Lower leg skin (tissue), 4 donors: ENCODE measurements around the gene ANK2. TPM values are rescaled to one million over a fixed set of nuclear protein-coding genes. Genes with fewer than 3 reads are reported as not detected.
"Not testable (repeated sequence)": the region's sequence is repeated elsewhere in the genome, so short reads cannot be mapped to it uniquely, and the experiment has no call there.

Source experiments
- DNase-seq, 2 donors: peaks; one replicate each; pipeline ENCODE4 v3.0.0-alpha.2; 2019; ENCODE audit warnings: low spot score in 2 of 2
- H3K4me3 ChIP-seq: fragments of 200-600 bp; sonication (generic); 2 replicates; pipeline ENCODE4 v1.5.1; 2017; ENCODE audit warnings: mild to moderate bottlenecking, low read depth; ENCODE audit not compliant: poor library complexity, severe bottlenecking
- CTCF ChIP-seq, 3 donors: fragments of 450-650 bp; IDR thresholded peaks; one replicate each; pipeline ENCODE4 v1.5.1; 2016; ENCODE audit warnings: antibody characterized with exemption in 3 of 3, mild to moderate bottlenecking in 3 of 3, moderate library complexity in 2 of 3
- POLR2A ChIP-seq, 2 donors: fragments of 450-650 bp; IDR thresholded peaks; one replicate each; pipeline ENCODE4 v1.6.1; 2016 to 2017; ENCODE audit warnings: antibody characterized with exemption in 2 of 2, mild to moderate bottlenecking in 1 of 2, moderate library complexity in 1 of 2
- WGBS, 2 donors: methylation state at CpG; one replicate each; pipeline ENCODE4 v1.1.5; 2018; 5-methylcytosine and 5-hydroxymethylcytosine counted together
- intact Hi-C: fragments of 100-400 bp; cut with DNase I; formaldehyde crosslinking; loops from one replicate; pipeline ENCODE4 v1.15.0; 2023; ENCODE audit warnings: low total_unique reads
- total RNA-seq, 4 donors: library from RNA; depleted of rRNA; stranded (reverse); fragments of >200 nt; gene quantifications; one replicate each; pipeline ENCODE4 v1.1.0, GENCODE V29; 2016

Gene ANK2
- total RNA-seq, 4 donors from 2014 or later, result 7.1 to 28.8 (median 18.3) TPM

- DNase-seq, result no peak
- intact Hi-C loops, result no loop called here
- no peak overlapping the region for H3K4me3 ChIP-seq
- 59 to 68% methylated on average over 2 of the region's 2 CpGs for WGBS, 2 donors
- TF ChIP-seq CTCF (IDR thresholded peaks at IDR 0.05) (no peak), POLR2A (IDR thresholded peaks at IDR 0.05) (no peak)
Measured at GRCh38 chr4:113221990-113222389, 172.5 kb downstream of the ANK2 start.

- no peak for DNase-seq
- H3K4me3 ChIP-seq, result no peak overlapping the region
- no peak for TF ChIP-seq POLR2A (IDR thresholded peaks at IDR 0.05)
- no peak for TF ChIP-seq CTCF (IDR thresholded peaks at IDR 0.05)
- intact Hi-C loops, result no loop called here
- WGBS, 2 donors, result 83 to 85% methylated on average over 2 of the region's 2 CpGs
Measured at GRCh38 chr4:113222471-113222870, 173.0 kb downstream of the ANK2 start.

- no peak for DNase-seq
- TF ChIP-seq CTCF (IDR thresholded peaks at IDR 0.05) (no peak), POLR2A (IDR thresholded peaks at IDR 0.05) (no peak)
- no peak overlapping the region for H3K4me3 ChIP-seq
- 75 to 77% methylated on average over 2 of the region's 2 CpGs for WGBS, 2 donors
- intact Hi-C loops, result no loop called here
Measured at GRCh38 chr4:113223001-113223400, 173.5 kb downstream of the ANK2 start.

DNA sequence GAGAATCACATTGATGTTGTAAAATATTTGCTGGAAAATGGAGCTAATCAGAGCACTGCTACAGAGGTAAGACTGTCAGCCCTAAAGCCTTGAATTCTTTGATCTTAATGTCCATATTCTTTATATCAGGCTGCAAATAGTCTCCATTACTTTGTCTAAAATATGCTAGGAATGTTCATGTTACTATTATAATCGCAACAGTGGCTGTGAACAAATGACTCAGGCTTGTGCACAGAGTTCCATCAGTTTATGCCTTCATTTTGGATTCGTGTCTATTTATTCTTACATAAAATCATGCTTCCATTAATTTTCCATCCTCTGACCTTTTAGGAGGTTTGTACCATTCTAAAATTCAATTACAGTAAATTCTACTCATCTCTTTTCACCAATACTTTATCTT is 182.7 kb downstream of the ANK2 start:
- TF ChIP-seq POLR2A (IDR thresholded peaks at IDR 0.05) (no peak), CTCF (IDR thresholded peaks at IDR 0.05) (no peak)
- DNase-seq, result no peak
- WGBS, 2 donors, result 68 to 77% methylated on average over 2 of the region's 2 CpGs
- intact Hi-C loops, result no loop called here
- H3K4me3 ChIP-seq, result no peak overlapping the region

DNA sequence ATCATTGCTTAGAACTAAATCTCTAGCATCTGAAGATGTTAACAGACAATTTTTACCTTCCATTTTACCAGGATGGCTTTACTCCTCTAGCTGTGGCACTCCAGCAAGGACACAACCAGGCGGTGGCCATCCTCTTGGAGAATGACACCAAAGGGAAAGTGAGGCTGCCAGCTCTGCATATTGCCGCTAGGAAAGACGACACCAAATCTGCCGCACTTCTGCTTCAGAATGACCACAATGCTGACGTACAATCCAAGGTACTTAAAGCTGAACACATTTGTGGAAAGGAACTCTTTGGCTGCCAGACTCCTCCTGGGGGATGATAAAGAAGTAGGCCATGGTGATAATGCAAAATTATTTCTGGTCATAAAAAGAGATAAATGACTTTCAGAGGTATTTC is 187.5 kb downstream of the ANK2 start:
- intact Hi-C loops, result no loop called here
- TF ChIP-seq POLR2A (IDR thresholded peaks at IDR 0.05), result no peak
- TF ChIP-seq CTCF (IDR thresholded peaks at IDR 0.05), result no peak
- H3K4me3 ChIP-seq, result no peak overlapping the region
- DNase-seq, result no peak
- WGBS, 2 donors, result 91% methylated on average over 5 of the region's 5 CpGs

GRCh38 chr4:113243312-113243711 is 193.9 kb downstream of the ANK2 start:
- no peak for TF ChIP-seq CTCF (IDR thresholded peaks at IDR 0.05)
- no peak overlapping the region for H3K4me3 ChIP-seq
- 83 to 93% methylated on average over 3 of the region's 3 CpGs for WGBS, 2 donors
- DNase-seq, result no peak
- intact Hi-C loops, result no loop called here

DNA sequence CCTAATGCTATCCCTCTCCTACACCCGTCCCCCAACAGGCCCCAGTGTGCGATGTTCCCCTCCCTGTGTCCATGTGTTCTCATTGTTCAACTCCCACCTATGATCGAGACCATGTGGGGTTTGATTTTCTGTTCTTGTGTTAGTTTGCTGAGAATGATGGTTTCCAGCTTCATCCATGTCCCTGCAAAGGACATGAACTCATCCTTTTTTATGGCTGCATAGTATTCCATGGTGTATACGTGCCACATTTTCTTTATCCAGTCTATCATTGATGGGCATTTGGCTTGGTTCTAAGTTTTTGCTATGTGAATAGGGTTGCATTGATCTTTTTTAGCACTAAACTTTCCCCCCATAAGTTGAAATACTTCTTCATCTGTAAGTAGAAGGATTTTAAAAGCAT is 195.3 kb downstream of the ANK2 start:
- DNase-seq, H3K4me3 ChIP-seq, intact Hi-C loops: not testable (repeated sequence)
- 94 to 97% methylated on average over 4 of the region's 4 CpGs for WGBS, 2 donors
